Left renal cortex interstitium (tissue), 4 donors: ENCODE results near the gene BLCAP. TPM values are rescaled to one million over a fixed set of nuclear protein-coding genes. Genes with fewer than 3 reads are reported as not detected.

Source experiments
- DNase-seq, 4 donors: peaks; one replicate each; pipeline ENCODE4 v3.0.0-alpha.2; 2013; ENCODE audit warnings: low read depth in 4 of 4, low spot score in 2 of 4, missing footprints in 1 of 4
- polyA plus RNA-seq, 4 donors: library from polyadenylated mRNA; unstranded; fragments of 120-200 nt; gene quantifications; one replicate each; pipeline ENCODE4 v1.2.1, GENCODE V29; 2013; ENCODE audit not compliant: insufficient read length in 4 of 4

The BLCAP gene
- polyA plus RNA-seq, 4 donors = 75.7 to 101 (median 84.3) TPM

DNA sequence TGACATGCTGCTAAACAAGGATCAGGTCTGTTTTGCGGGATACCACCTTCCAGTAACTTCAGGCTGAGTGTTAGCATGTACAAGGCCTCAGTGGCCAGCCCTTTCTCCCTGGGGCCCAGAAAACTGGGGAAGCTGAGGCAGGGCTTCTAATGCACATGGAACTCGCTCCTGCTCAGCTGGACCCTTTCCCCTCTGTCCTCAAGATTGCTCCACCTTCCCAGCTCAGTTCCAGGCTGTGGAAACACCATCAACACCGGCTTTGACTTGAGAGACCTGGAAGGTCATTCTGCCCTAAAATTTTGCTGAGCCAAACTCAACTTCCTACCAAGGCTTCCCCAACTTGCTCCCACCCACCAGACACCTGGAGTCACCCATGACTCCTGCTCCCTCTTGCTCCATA is 4.2 kb upstream of the BLCAP start:
- DNase-seq = no peak

DNA sequence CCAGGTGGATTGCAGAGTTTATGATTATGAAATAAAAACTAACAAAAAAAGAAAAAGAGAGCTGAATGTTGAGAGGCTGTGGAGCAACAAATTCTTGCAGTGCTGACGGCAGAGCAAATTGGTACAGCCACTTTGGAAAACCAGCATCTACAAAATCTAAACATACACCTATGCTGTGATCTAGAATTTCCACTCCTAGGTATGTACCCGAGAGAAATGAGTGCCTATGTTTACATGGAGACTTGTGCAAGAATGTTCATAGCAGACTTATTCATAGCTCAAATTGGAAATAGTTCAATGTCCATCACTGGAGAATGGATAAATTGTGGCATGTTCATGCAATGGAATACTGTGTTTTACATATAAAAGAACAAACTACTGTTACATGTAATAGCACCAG is 3.0 kb upstream of the BLCAP start:
- no peak for DNase-seq

DNA sequence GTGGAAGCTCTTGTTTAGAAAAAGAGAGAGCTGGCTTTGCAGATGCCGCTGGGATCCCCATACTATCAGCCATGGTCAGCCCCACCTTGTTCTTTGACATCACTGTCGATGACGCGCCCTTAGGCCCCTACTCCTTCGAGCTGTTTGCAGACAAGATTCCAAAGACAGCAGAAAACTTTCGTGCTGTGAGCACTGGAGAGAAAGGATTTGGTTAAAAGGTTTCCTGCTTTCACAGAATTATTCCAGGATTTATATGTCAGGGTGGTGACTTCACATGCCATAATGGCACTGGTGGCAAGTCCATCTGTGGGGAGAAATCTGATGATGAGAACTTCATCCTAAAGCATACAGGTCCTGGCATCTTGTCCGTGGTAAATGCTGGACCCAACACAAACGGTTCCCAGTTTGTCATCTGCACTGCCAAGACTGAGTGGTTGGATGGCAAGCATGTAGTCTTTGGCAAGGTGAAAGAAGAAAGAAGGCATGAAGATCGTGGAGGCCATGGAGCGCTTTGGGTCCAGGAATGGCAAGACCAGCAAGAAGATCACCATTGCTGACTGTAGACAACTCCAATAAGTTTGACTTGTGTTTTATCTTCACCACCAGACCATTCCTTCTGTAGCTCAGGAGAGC is 2.4 kb upstream of the BLCAP start:
- DNase-seq = no peak

DNA sequence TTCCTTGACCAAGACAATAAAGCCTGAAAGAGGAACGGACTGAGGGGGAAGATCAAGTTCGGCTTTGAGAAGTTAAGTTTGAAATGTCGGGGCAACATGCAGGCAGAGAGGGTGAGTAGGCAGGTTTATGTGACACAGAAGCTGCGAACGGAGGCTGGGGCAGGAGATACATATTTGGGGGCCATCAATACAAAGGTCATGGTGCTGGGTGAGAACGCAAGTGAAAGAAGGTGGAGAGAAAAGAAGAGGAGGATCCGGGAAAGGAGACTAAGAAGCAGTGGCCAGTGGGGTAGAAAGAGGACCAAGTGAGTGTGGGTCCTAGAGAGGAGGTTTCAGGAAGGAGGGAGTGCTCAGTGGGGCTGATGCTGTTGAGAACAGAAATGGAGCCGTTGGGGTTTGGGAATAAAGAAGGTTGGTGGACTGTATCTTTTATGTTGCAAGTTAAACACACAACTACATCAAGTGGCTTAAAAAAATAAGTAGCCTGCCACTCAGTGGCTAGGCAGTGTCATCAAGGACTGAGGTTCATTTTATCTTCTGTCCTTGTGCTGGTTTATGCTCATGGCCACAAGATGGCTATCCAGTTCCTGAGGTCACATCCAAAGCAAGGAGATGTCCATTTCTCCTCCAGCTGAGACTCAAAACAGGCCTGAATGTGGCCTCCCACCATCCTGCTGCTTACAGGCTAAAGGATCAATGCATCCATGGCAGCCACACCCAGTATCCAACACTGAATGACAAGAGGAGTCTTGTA is 1.7 kb upstream of the BLCAP start:
- DNase-seq = no peak

DNA sequence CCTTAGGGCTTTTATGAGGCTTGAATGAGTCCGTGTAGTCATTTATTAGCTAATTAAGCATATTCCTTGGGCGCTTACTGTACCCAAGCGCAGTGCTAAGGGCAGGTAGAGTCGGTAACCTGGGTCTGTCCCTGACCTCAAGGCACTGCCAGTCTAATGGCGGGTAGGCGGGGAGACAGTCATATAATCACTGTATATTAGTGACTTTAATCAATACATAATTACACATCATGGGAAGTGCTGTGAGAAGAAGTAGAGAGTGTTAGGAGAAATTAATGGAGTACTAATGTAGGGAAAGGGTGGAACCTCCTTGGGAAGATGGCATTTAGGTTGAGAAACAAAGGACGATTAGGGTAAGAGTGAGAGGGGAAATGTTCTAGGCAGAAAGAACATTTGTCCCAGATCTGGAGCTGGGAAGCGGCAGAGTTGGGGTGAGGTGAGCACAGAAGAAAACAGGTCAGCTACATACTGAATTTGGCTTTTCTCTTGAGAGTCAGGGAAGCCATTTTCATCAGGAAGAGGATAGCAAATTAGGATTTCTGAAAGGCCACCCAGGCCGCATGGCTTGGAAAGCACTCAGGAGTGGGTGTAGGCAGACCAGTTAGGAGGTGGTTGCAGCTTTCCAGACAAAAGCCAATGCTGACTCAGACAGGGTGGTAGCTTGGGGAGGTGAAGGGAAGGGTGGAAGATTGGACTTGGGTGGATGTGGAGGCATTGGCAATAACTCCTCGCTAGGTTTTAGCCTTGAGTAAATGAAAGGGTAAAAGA is 954 bp upstream of the BLCAP start:
- DNase-seq = no peak

DNA sequence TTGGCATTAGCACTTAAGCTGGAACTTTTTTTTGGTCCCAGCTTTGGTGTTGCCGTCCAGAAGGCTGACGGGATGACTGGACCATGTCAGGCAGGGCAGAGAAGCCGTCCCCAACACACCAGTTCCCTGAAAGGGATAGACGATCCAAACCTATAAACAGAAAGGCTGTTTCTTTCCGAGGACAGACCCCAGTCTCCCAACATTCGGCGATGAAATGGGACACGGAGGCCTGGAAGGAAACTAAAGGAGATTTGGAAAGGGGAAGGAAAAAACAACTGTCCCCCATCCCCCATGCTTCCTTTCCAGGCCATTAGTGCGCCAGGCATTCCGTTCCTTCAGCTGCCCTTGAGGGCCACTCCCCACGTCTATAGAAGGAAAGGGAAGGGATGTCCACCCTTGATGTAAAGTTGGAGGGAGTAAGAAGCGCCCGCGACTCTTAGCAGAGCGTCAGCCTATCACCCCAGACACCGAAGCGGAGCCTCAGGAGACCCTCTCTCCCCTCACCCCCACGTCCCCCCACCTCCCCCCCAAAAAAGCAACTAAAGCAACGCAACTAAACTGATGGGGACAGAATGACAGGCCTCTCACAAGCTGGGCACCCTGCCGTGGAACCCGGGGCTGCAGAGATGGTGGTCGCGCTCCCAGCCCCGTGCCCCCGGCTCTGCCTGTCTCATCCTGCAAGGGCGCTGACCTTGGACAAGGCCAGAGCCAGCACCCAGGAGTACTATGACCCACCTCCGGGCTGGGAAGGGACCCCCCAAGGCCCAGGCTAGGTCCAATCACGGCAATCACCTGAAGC is 638 bp downstream of the BLCAP start:
- DNase-seq = no peak

DNA sequence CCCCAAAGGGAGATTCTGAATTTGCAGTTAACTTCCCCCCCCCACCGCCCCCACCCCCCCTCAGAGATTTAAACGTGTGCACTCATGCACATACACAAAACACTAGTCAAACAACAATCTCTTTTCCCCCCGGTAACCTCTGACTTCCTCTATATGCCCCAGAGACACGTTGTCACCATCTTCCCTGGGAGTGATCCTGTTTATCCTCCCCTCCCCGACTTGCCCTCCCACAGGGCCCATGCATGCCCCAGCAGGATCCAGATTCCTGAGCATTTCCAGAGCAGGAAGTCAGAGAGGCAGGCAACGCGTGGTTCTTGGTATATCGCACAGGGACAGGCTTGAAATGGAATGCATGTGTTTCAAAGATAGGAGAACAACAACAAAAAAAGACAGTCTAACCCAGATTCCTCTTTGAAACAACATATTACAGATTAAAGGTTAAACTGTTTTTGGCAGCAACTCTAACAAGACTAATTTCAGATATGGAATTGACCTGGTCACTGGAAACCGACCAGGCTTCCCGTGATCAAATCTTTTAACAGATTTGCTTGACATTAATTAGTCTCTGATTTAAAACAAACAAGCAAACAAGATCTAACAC is 1.3 kb downstream of the BLCAP start:
- no peak for DNase-seq

DNA sequence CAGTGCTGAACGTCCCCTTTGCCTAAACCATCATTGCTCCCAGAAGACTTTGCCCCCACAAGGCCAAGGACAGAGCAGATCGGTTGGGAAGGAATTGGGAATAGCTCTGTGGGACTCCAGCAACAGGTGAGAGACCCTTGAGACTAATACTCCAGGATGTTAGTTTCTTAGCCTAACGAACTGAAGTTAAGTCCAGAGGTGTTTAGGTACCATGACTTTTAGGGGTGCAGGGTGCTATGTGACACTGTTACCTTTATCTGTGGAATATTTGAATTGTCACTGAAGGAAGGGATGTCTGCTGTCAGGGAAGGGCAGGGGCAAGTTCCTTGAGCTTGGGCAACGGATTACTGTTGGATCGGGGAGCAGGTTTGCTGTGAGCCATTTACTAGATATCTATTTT is 1.9 kb downstream of the BLCAP start:
- DNase-seq = no peak

DNA sequence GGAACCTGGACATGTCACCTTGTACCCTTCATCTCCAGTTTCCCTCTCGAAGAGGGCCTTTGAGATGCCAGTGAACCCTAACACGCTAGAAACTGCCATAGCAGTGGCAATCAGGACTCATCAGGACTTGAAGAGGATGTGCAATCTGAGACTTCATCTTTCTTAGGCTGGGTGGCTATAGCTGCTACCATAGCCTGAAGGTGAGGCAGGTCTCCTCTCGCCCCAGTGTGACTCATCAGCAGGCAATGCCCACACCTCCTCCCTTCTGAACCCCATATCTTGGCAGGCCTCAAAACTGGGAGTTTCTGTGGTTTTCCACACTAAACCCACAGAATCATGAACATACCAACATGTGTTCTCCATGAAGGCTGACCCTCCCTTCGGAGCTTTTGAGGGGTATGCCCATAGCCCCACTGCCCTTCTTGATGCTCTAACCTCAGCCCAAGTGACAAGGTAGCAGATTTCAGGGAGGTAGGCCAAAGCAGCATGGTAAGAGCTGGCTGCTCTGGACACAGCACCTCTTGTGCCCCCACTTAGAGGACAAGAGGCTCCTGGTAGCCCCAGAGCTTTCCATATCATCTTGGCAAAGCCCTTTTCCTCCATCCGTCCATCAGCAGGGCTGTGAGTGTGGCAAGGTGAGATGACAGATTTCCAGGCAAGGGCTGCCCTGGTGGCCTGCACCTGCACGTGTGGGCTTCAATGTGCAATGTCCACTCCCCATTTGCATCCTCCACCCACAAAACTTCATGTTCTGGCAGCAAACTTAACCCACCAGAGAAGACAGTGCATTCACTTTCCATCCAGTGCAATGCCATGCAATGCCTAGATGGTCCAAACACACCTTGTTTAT is 2.6 kb downstream of the BLCAP start:
- no peak for DNase-seq

DNA sequence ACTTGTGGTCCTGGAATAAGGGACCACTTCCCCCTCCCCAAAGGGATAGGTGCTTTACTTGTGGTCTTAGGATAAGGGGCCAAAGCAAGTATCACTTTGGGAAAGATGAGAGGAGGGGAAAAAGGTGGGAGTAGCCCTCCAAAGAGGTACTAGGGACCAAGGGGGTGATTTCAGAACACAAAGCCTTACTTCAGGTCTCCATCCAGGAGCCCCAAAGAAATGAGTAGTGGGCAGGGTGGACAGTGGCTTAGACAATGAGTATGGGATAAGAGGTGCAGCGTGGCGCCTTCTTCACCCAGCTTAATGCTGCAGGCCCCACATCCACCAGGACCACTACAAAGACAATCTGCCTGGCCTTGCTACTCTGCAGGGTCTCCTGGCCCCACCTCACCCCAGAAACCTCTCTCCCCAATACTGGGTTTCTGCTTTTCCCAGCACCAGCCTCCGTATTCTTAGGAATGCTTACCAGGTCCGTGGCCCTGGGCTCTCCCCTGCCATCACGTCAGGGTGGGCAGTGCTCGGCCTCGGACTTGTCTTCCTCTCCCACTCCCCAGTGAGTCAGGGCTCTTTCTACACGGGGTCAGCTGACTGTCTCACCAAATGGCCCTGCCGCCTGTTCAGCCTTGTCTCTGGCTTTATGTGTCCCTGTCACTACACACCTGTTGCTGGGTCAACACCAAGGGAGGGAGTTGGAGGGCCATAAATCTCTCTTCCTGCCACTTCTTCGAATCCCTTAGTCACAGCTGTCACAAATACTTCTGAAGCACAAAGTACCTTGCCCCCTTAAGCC is 3.6 kb downstream of the BLCAP start:
- no peak for DNase-seq

DNA sequence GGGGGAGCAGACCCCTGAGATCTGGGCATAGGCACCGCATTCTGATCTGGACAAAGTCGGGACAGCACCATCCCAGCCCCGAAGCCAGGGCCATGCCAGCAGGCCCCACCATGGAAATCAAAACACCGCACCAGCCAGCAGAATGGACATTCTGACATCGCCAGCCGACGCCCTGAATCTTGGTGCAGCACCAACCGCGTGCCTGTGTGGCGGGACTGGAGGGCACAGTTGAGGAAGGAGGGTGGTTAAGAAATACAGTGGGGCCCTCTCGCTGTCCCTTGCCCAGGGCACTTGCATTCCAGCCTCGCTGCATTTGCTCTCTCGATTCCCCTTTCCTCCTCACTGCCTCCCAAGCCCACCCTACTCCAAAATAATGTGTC is 4.7 kb downstream of the BLCAP start:
- no peak for DNase-seq

DNA sequence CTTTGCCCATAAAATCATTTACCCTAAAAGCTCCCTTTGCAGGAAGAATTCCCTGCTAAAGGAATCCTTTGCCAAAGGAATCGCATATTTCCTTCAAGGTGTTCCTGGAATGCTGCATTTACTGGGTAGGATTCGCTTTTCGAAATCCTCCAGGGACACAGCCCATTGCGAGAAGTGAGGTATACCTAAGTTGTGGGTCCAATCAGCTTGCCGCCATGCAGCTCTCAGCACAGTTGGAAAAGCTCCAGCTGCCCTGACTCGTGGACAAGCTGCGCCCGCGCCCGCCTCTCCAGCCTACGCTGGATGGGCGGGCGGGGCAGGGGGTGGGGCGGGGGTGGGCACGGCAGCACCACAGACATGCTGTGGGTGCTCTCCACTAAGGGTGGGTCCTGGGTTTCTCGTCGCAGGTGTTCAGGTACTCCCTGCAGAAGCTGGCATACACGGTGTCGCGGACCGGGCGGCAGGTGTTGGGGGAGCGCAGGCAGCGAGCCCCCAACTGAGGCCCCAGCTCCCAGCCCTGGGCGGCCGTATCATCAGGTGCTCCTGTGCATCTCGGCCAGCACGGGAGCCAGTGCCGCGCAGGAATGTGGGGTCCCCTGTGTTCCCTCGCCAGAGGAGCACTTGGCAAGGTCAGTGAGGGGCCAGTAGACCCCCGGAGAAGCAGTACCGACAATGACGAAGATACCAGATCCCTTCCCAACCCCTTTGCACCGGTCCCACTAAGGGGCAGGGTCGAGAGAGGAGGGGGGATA is 5.2 kb downstream of the BLCAP start:
- DNase-seq = no peak

DNA sequence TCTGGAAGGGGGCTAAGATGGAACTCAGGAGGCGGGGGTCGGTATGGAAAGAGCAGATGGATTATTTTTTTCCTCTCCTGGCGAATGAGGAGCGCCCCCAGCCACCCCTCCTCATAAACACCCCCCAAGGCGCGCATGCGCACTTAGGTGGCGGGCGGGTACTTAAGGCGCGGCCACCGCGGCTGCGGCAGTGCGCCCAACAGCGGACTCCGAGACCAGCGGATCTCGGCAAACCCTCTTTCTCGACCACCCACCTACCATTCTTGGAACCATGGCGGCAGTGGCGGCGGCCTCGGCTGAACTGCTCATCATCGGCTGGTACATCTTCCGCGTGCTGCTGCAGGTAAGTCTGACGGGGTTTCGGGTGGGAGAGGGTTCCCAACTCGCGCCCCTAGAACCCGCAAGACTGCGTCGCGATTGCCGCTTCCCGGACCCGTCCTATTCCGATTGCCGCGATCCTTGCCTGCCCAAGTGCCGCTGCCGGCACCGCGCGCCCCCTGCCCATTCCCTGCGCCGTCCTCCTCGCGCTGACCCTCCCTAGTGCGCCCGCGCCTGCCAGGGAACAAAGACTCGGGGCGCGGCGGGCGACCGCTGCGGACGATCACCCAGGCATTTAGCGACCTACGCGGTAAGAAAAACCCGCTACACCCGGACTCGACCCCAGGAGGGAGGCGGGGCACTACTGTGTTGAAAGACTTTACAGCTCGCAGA is 6.5 kb downstream of the BLCAP start, which contains the start of gene NNAT:
Gene NNAT (plus strand): TSS at position 190 of the 711 bp plus-strand sequence. CDS start 82 bp downstream, at position 272.
- DNase-seq = no peak

DNA sequence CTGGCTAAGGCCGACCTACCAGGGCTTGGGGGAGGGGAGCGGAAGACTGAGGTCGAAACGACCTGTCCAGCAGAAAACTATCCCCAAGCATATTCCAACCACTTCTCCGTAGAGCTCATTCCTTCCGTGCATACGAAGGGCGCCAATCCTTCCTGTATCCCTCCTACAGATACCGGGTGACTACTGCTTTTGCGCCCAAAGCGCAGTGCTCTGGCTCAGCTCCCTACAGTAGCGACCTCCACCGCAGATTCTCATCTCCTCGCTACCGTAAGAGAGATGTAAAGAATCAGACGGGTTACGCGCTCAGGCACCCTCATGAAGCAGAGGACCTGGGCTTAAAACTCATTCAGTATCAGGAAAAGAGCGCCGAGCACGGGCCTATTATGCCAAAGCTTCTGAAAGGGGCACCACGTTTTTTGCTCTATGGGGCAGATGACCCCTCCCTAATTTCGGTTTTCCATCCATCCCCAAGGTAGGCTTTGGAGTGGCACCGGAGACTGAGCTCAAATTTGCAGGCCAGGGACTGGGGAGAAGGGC is 7.2 kb downstream of the BLCAP start:
- no peak for DNase-seq

DNA sequence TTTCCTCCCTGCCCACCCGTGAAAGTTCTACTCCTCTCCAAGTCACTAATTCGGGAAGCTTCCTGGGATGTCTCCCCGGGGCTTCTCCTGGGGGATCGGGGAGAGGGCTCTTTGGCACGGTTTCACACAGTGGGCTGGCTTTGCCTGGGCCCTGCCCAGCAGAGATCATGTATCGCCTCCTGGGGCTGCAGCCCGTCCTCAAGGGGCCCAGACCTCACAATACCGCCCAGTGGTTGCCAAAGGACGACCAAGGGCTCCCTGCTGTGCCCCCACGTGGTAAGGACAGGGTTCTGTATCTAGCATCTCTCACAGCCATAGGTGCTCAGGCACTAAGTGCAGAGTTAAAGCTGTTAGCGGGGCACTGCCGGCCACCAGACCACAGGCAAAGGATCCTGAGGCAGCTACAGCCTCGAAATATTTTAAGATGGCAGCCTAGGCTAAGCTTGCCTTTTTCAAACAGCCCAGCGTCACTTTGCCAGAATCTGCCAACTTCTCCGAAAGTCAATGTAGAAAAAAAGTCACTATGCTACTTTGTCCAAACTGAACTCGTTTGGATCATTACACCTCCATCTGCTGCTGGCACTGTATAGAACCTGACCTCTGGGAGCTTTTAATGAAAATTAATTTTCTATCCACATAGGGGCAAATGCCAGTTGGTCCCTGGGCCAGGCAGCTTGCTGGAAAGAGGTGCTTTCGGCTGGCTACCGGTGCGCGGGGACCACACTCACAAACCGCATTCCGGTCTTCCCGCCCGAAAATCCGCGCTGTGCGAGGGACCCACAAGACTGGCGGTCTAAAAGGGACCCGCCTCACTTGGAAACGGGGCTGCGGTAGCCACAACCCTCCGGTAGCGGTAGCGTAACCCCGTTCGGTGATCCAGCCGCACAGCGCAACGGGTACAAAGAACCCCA is 7.9 kb downstream of the BLCAP start:
- DNase-seq = no peak
